Epidermal melanocyte (primary cell): ENCODE results near the gene JAKMIP1.

Experiments used
- DNase-seq: peaks from one replicate; pipeline ENCODE4 v3.0.0; 2011; ENCODE audit warnings: low spot score; ENCODE audit not compliant: insufficient read length

The JAKMIP1 gene

GRCh38 chr4:6200011-6200921 is at the start of gene JAKMIP1:
Gene JAKMIP1 (minus strand): TSS chr4:6200549. CDS start chr4:6112850, 87,699 bp downstream.
- no peak for DNase-seq

- DNase-seq = no peak
Observed at GRCh38 chr4:6248394-6248793, 48.0 kb upstream of the JAKMIP1 start.

GRCh38 chr4:6246170-6246634 is 45.9 kb upstream of the JAKMIP1 start:
- DNase-seq = no peak

- no peak for DNase-seq
Observed at GRCh38 chr4:6245246-6246169, 45.2 kb upstream of the JAKMIP1 start.

GRCh38 chr4:6242271-6243029 is 42.1 kb upstream of the JAKMIP1 start:
- no peak for DNase-seq

GRCh38 chr4:6241062-6241845 is 40.9 kb upstream of the JAKMIP1 start:
- no peak for DNase-seq

- no peak for DNase-seq
Observed at GRCh38 chr4:6239968-6240367, 39.6 kb upstream of the JAKMIP1 start.

GRCh38 chr4:6239486-6239885 is 39.1 kb upstream of the JAKMIP1 start:
- DNase-seq = no peak

- DNase-seq = no peak
Observed at GRCh38 chr4:6236816-6237390, 36.6 kb upstream of the JAKMIP1 start.

GRCh38 chr4:6235901-6236640 is 35.7 kb upstream of the JAKMIP1 start:
- no peak for DNase-seq

- DNase-seq = no peak
Observed at GRCh38 chr4:6235012-6235411, 34.7 kb upstream of the JAKMIP1 start.

- DNase-seq = no peak
Observed at GRCh38 chr4:6233929-6234328, 33.6 kb upstream of the JAKMIP1 start.

GRCh38 chr4:6232836-6233785 is 32.8 kb upstream of the JAKMIP1 start:
- DNase-seq = no peak

- DNase-seq = no peak
Observed at GRCh38 chr4:6231663-6232165, 31.4 kb upstream of the JAKMIP1 start.

- DNase-seq = no peak
Observed at GRCh38 chr4:6230827-6231662, 30.7 kb upstream of the JAKMIP1 start.

GRCh38 chr4:6230502-6230785 is 30.1 kb upstream of the JAKMIP1 start:
- DNase-seq = no peak
